H9 (cell line): ENCODE results near the gene PITPNM2. TPM values are rescaled to one million over a fixed set of nuclear protein-coding genes. Genes with fewer than 3 reads are reported as not detected.

Source experiments
- DNase-seq: peaks from one replicate; pipeline ENCODE4 v3.0.0-alpha.2; 2017
- H2AFZ ChIP-seq: one replicate; pipeline ENCODE4 v1.6.1; 2013; ENCODE audit warnings: mild to moderate bottlenecking, low read length, control low read depth, moderate library complexity
- H2AK5ac ChIP-seq: 2 replicates; pipeline ENCODE4 v1.6.1; 2013; ENCODE audit warnings: low read length, control low read depth, mixed read lengths; ENCODE audit not compliant: insufficient read length
- H2BK120ac ChIP-seq: one replicate; pipeline ENCODE4 v1.6.1; 2013; ENCODE audit warnings: low read depth, mild to moderate bottlenecking, low read length, control low read depth, inconsistent platforms; ENCODE audit not compliant: poor library complexity, severe bottlenecking
- H2BK12ac ChIP-seq: 2 replicates; pipeline ENCODE4 v1.6.1; 2013; ENCODE audit warnings: low read length, control low read depth, mixed read lengths, low read depth; ENCODE audit not compliant: insufficient read length
- H2BK15ac ChIP-seq: 2 replicates; pipeline ENCODE4 v1.6.1; 2013; ENCODE audit warnings: low read depth, low read length, control low read depth
- H2BK20ac ChIP-seq: one replicate; pipeline ENCODE4 v1.6.1; 2013; ENCODE audit warnings: low read depth, mild to moderate bottlenecking, low read length, control low read depth, inconsistent platforms; ENCODE audit not compliant: poor library complexity, severe bottlenecking
- H2BK5ac ChIP-seq: 2 replicates; pipeline ENCODE4 v1.6.1; 2013; ENCODE audit warnings: low read length, control low read depth, mixed read lengths; ENCODE audit not compliant: insufficient read length
- H3K14ac ChIP-seq: 2 replicates; pipeline ENCODE4 v1.6.1; 2013; ENCODE audit warnings: low read length, control low read depth; ENCODE audit not compliant: insufficient read depth
- H3K18ac ChIP-seq: 2 replicates; pipeline ENCODE4 v1.6.1; 2013; ENCODE audit warnings: low read depth, mild to moderate bottlenecking, mixed read lengths, low read length, control low read depth; ENCODE audit not compliant: insufficient read length
- H3K23ac ChIP-seq: 2 replicates; pipeline ENCODE4 v1.6.1; 2013; ENCODE audit warnings: low read length, control low read depth, mixed read lengths, low read depth; ENCODE audit not compliant: insufficient read length
- H3K23me2 ChIP-seq: 2 replicates; pipeline ENCODE4 v1.6.1; 2013; ENCODE audit warnings: low read depth, mild to moderate bottlenecking, mixed read lengths, low read length, control low read depth; ENCODE audit not compliant: insufficient read length, poor library complexity, severe bottlenecking
- H3K27ac ChIP-seq: 2 replicates; pipeline ENCODE4 v1.5.1; 2013; ENCODE audit warnings: low read length, control low read depth, mixed read lengths, low read depth; ENCODE audit not compliant: insufficient read length
- H3K27me3 ChIP-seq: 2 replicates; pipeline ENCODE4 v1.6.1; 2013; ENCODE audit warnings: low read length, control low read depth, inconsistent platforms; ENCODE audit not compliant: insufficient read depth
- H3K4ac ChIP-seq: 2 replicates; pipeline ENCODE4 v1.6.1; 2013; ENCODE audit warnings: low read depth, mild to moderate bottlenecking, control low read depth, inconsistent platforms, low read length, moderate library complexity
- H3K4me1 ChIP-seq: 2 replicates; pipeline ENCODE4 v1.6.1; 2013; ENCODE audit warnings: low read length, control low read depth, inconsistent platforms; ENCODE audit not compliant: insufficient read depth
- H3K4me2 ChIP-seq: 2 replicates; pipeline ENCODE4 v1.6.1; 2013; ENCODE audit warnings: low read length, control low read depth, mixed read lengths; ENCODE audit not compliant: insufficient read length, insufficient read depth
- H3K56ac ChIP-seq: 2 replicates; pipeline ENCODE4 v1.6.1; 2013; ENCODE audit warnings: low read depth, mild to moderate bottlenecking, mixed read lengths, low read length, control low read depth; ENCODE audit not compliant: insufficient read length
- H3K79me1 ChIP-seq: 2 replicates; pipeline ENCODE4 v1.6.1; 2013; ENCODE audit warnings: low read depth, mild to moderate bottlenecking, moderate library complexity, low read length, control low read depth, inconsistent platforms; ENCODE audit not compliant: insufficient read depth, poor library complexity, severe bottlenecking
- H3K79me2 ChIP-seq: 2 replicates; pipeline ENCODE4 v1.6.1; 2013; ENCODE audit warnings: low read length, control low read depth, inconsistent platforms; ENCODE audit not compliant: insufficient read depth
- H3K9ac ChIP-seq: 2 replicates; pipeline ENCODE4 v1.6.1; 2013; ENCODE audit warnings: low read length, control low read depth, mixed read lengths; ENCODE audit not compliant: insufficient read length; ENCODE audit errors: extremely low read depth
- H3K9me3 ChIP-seq: one replicate; pipeline ENCODE4 v1.6.1; 2013; ENCODE audit warnings: low read depth, low read length, inconsistent platforms; ENCODE audit not compliant: control insufficient read depth
- H3T11ph ChIP-seq: one replicate; pipeline ENCODE4 v1.6.1; 2013; ENCODE audit warnings: mild to moderate bottlenecking, low read length, control low read depth, inconsistent platforms
- H4K20me1 ChIP-seq: one replicate; pipeline ENCODE4 v1.6.1; 2013; ENCODE audit not compliant: control insufficient read depth, insufficient read length, insufficient read depth
- H4K5ac ChIP-seq: 2 replicates; pipeline ENCODE4 v1.6.1; 2013; ENCODE audit warnings: low read depth, mild to moderate bottlenecking, mixed read lengths, low read length, control low read depth; ENCODE audit not compliant: insufficient read length
- H4K8ac ChIP-seq: replicated peaks from 2 replicates; pipeline ENCODE4 v1.6.1; 2013; ENCODE audit warnings: low read length, control low read depth, mixed read lengths, low read depth; ENCODE audit not compliant: insufficient read length
- H4K91ac ChIP-seq: 2 replicates; pipeline ENCODE4 v1.6.1; 2013; ENCODE audit warnings: low read depth, mild to moderate bottlenecking, moderate library complexity, mixed read lengths, low read length, control low read depth; ENCODE audit not compliant: insufficient read length
- H3K27ac Mint-ChIP-seq, 3 experiments: 2 replicates in 2 of 3; 3 replicates in 1 of 3; pipeline ENCODE4 v1.8.0; 2020 to 2021; ENCODE audit warnings: mixed read lengths in 3 of 3, mild to moderate bottlenecking in 1 of 3, moderate library complexity in 1 of 3
- H3K27me3 Mint-ChIP-seq: 2 replicates; pipeline ENCODE4 v1.8.0; 2021; ENCODE audit warnings: low read depth, mild to moderate bottlenecking, moderate library complexity, mixed read lengths
- H3K36me3 Mint-ChIP-seq, 3 experiments: 2 replicates in 2 of 3; 3 replicates in 1 of 3; pipeline ENCODE4 v1.8.0; 2020 to 2021; ENCODE audit warnings: low read depth in 3 of 3, mixed read lengths in 3 of 3; ENCODE audit not compliant: insufficient read depth in 1 of 3
- H3K4me1 Mint-ChIP-seq, 2 experiments: 2 replicates each; pipeline ENCODE4 v1.8.0; 2020; ENCODE audit warnings: mixed read lengths in 2 of 2
- H3K4me3 Mint-ChIP-seq, 2 experiments: 2 replicates in 1 of 2; 3 replicates in 1 of 2; pipeline ENCODE4 v1.8.0; 2020 to 2021; ENCODE audit warnings: mild to moderate bottlenecking in 2 of 2, mixed read lengths in 2 of 2, moderate library complexity in 1 of 2
- H3K9me3 Mint-ChIP-seq, 2 experiments: 2 replicates in 1 of 2; 3 replicates in 1 of 2; pipeline ENCODE4 v1.8.0; 2020; ENCODE audit warnings: mild to moderate bottlenecking in 2 of 2, mixed read lengths in 2 of 2, moderate library complexity in 1 of 2
- CTCF ChIP-seq: fragments of 200-600 bp; sonication (generic); conservative IDR thresholded peaks from 3 replicates; pipeline ENCODE4 v1.8.0; 2021; ENCODE audit warnings: antibody characterized with exemption, mild to moderate bottlenecking
- WGBS: extraction: QIAGEN DNeasy Blood & Tissue Kit; methylation state at CpG from one replicate; pipeline ENCODE4 v1.1.7; 2013; ENCODE audit warnings: missing lambda C conversion rate, low lambda C conversion rate, mixed read lengths; ENCODE audit not compliant: insufficient read length; ENCODE audit errors: extremely low coverage; 5-methylcytosine and 5-hydroxymethylcytosine counted together
- total RNA-seq: library from RNA; stranded (reverse); gene quantifications from 2 replicates; pipeline ENCODE4 v1.2.1, GENCODE V29; 2021

Gene PITPNM2
- total RNA-seq, 1 experiment from 2014 or later = 1.2 TPM

GRCh38 chr12:123164222-123164621, 13.3 kb upstream of the PITPNM2 start:
- no peaks in the 10 kb centered on the region for H3K23me2 ChIP-seq
- H3K79me2 ChIP-seq = no peaks in the 10 kb centered on the region
- no peak overlapping the region for H3K27ac ChIP-seq
- Mint-ChIP-seq H3K9me3 (no peaks in the 10 kb centered on the region), H3K27me3 (no peaks in the 10 kb centered on the region), H3K4me1 (peaks cover 7 to 10% of the 10 kb centered on the region in 2 experiments), H3K4me3 (no peak overlapping the region), H3K27ac (peak overlapping the region in 1 of 3 experiments; percentile 15; a peak in 2 of 7 replicates), H3K36me3 (peaks cover 3 to 57% (median 54%) of the 10 kb centered on the region in 3 experiments; a peak in 6 of 7 replicates)
- no peak overlapping the region for H2BK20ac ChIP-seq
- H3K56ac ChIP-seq = no peak overlapping the region
- no peak overlapping the region for H3K4me2 ChIP-seq
- H4K8ac ChIP-seq = no peak overlapping the region
- H2BK120ac ChIP-seq = no peak overlapping the region
- H3K4ac ChIP-seq = no peak overlapping the region
- H2AFZ ChIP-seq = no peak overlapping the region
- no peak overlapping the region for H4K91ac ChIP-seq
- H3K79me1 ChIP-seq = no peaks in the 10 kb centered on the region
- H3T11ph ChIP-seq = no peak overlapping the region
- no peaks in the 10 kb centered on the region for H3K27me3 ChIP-seq
- H2BK15ac ChIP-seq = no peak overlapping the region
- H4K20me1 ChIP-seq = no peaks in the 10 kb centered on the region
- H2BK12ac ChIP-seq = no peak overlapping the region
- H2AK5ac ChIP-seq = no peak overlapping the region
- no peaks in the 10 kb centered on the region for H3K9me3 ChIP-seq
- H3K4me1 ChIP-seq = no peaks in the 10 kb centered on the region; the same call in 1 of the 2 replicates
- no CpG with 5 or more reads among the region's 3 CpGs for WGBS
- H3K14ac ChIP-seq = no peak overlapping the region
- no peak for TF ChIP-seq CTCF
- H3K23ac ChIP-seq = no peak overlapping the region
- H2BK5ac ChIP-seq = no peak overlapping the region
- H4K5ac ChIP-seq = no peak overlapping the region
- DNase-seq = no peak
- no peak overlapping the region for H3K18ac ChIP-seq
- H3K9ac ChIP-seq = no peak overlapping the region
